Retinal pigment epithelial cell (primary cell): ENCODE data around the gene ANKRD29.

Source experiments
- DNase-seq: peaks from one replicate; pipeline ENCODE4 v3.0.0-alpha.2; 2010; ENCODE audit warnings: low read depth
- H3K4me3 ChIP-seq: 2 replicates; pipeline ENCODE4 v1.5.1; 2011; ENCODE audit warnings: mild to moderate bottlenecking, low read length, control low read depth, moderate library complexity
- CTCF ChIP-seq: conservative IDR thresholded peaks from 2 replicates; pipeline ENCODE4 v1.5.1; 2011; ENCODE audit warnings: low read depth, low read length, control low read depth, inconsistent platforms

ANKRD29 gene

DNA sequence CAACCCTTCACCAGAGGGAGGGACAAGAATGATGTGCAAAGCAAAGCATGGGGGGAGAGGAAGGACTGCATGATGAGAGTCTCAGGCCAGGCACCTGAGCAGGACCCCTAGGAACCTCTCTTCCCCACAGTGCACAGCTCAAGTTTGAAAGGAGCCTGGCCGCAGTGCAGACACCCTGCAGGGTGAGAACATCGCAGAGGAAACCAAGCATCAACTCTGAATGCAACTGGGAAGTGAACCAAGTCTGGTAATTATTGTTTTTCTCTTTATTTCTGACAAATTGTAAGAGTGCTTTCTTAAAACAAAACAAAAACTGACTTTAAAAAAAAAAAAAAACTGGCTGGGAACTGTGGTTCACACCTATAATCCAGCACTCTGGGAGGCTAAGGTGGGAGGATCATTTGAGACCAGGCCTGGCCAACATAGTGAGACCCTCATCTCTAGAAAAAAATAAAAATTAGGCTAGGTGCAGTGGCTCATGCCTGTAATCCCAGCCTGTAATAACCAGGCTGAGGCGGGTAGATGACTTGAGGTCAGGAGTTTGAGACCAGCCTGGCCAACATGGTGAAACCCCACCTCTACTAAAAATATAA lies 91.7 kb downstream of the ANKRD29 start:
- no peak for DNase-seq
- H3K4me3 ChIP-seq, result no peak overlapping the region
- TF ChIP-seq CTCF, result no peak

GRCh38 chr18:23569299-23570063 lies 93.2 kb downstream of the ANKRD29 start:
- no peak for TF ChIP-seq CTCF
- no peak for DNase-seq
- no peak overlapping the region for H3K4me3 ChIP-seq

DNA sequence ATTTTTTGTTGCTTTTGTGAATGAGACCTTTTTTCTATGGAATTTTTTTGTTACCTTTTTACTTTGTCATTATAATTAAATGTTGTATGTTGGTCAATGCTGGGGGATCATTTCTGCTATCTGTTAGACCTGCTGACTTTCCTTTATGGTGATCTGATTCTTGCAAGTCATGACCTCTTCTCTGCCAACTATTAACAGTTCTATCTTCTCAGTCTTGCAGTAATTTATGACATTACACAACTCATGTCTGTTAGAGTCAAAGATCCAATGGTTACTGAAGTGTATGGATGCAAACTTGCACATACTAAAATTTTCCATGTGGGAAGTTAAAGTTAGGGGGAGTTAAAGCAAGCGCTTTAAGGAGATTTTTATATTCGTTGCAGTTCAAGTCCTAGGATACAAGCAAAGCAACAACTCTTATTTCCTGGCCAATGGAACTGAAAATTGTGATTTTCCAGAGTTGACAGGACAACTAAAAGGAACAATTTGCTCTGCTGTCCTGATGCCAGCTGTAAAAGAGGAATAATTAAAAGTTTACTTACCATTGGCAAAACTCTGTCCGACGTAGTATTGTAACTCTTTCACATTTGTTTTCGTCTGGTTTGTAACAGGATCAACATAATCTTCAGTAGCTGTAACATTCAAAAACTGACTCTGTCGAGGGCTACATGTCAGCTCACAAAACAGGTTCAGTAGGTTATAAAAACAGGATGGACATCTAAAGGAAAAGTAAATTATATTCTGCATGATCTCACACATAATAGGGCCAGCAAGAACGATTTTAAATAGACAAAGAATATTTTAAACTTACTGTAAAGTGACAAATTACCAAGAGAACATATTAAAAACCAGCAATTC lies 94.2 kb downstream of the ANKRD29 start:
- H3K4me3 ChIP-seq, result no peak overlapping the region
- TF ChIP-seq CTCF, result no peak

GRCh38 chr18:23567671-23568070 lies 95.0 kb downstream of the ANKRD29 start:
- DNase-seq, result no peak
- no peak overlapping the region for H3K4me3 ChIP-seq
- no peak for TF ChIP-seq CTCF

More for the DNA sequence above, 94.2 kb downstream of the ANKRD29 start:
- no peak for DNase-seq

- no peak for TF ChIP-seq CTCF
- no peak for DNase-seq
- no peak overlapping the region for H3K4me3 ChIP-seq
These were observed 96.7 kb downstream of the ANKRD29 start for GRCh38 chr18:23565916-23566547.

DNA sequence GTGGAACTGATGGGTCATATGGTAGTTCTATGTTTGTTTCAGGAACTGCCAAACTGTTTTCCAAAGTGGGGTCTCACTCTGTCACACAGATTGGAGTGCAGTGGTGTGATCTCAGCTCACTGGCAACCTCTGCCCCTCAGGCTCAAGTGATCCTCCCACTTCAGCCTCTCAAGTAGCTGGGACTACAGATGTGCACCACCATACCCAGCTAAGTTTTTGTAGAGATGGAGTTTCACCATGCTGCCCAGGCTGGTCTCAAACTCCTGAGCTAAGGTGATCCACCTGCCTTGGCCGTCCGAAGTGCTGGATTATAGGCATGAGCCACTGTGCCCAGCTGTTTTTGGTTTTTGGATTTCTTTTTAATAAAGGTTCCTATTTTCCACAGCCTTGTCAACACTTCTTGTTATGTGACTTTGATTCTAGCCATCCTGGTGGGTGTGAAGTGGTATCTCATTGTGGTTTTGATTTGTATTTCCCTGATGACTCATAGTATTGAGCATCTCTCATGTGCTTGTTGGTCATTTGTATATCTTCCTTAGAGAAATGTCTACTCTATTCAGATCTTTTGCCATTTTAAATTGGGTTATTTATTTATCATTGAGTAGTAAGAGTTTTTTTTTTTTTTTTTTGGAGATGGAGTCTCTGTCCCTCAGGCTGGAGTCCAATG lies 99.2 kb downstream of the ANKRD29 start:
- no peak for TF ChIP-seq CTCF
- DNase-seq, result no peak
- no peak overlapping the region for H3K4me3 ChIP-seq
